HFF-Myc (cell line): ENCODE measurements around the gene LPAR3.

ENCODE experiments used
- DNase-seq: peaks from one replicate; pipeline ENCODE4 v3.0.0-alpha.2; 2011; ENCODE audit warnings: low read depth; ENCODE audit errors: extremely low read depth
- H3K4me3 ChIP-seq: replicated peaks from 2 replicates; pipeline ENCODE4 v1.5.1; 2011; ENCODE audit warnings: low read depth, mild to moderate bottlenecking, control low read depth, low read length
- TF ChIP-seq, protein P1 (sequence below): IDR thresholded peaks from 2 replicates; pipeline ENCODE4 v1.5.1; 2012; ENCODE audit warnings: mild to moderate bottlenecking, low read depth, low read length, control low read depth; ENCODE audit errors: missing control alignments

LPAR3 gene

GRCh38 chr1:84887261-84887934 lies 5.6 kb downstream of the LPAR3 start:
- TF ChIP-seq, protein P1, sequence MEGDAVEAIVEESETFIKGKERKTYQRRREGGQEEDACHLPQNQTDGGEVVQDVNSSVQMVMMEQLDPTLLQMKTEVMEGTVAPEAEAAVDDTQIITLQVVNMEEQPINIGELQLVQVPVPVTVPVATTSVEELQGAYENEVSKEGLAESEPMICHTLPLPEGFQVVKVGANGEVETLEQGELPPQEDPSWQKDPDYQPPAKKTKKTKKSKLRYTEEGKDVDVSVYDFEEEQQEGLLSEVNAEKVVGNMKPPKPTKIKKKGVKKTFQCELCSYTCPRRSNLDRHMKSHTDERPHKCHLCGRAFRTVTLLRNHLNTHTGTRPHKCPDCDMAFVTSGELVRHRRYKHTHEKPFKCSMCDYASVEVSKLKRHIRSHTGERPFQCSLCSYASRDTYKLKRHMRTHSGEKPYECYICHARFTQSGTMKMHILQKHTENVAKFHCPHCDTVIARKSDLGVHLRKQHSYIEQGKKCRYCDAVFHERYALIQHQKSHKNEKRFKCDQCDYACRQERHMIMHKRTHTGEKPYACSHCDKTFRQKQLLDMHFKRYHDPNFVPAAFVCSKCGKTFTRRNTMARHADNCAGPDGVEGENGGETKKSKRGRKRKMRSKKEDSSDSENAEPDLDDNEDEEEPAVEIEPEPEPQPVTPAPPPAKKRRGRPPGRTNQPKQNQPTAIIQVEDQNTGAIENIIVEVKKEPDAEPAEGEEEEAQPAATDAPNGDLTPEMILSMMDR, result no peak
- no peak overlapping the region for H3K4me3 ChIP-seq
- no peak for DNase-seq

GRCh38 chr1:84885469-84885868 lies 7.5 kb downstream of the LPAR3 start:
- DNase-seq, result no peak
- TF ChIP-seq, protein P1, result no peak
- H3K4me3 ChIP-seq, result no peak overlapping the region

DNA sequence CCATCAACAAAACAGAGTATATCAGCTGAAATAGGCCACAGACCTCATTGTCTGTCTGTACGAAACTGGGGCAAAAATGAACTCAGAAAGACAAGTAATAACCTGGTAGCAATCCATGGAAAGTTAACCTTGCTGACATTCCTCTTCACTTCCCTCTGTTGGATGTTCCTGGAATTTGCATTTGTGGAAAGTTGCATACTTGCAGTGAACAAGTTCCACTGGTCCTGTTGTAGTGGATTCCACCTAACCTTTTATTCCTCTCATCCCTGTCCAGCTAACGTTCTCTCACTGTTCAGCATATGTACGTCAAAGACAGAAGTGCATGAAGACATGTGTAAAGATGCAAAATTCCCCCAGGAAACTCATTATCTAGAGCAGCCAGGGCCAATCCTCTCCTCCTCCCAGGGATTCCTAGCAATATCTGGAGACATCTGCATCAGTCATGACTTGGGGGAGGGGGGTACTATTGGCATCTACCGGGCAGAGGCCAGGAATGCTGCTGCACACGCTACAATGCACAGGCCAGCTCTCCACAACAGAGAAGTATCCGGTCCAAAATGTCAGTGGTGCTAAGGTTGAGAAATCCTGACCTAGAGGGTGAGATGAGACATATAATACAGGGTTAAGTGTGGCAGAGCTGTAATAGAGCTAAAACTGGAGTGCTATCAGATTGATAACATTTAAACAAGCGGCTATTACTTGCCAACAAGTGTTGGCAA lies 8.2 kb downstream of the LPAR3 start:
- H3K4me3 ChIP-seq, result no peak overlapping the region
- TF ChIP-seq, protein P1, result no peak
- DNase-seq, result no peak

GRCh38 chr1:84883286-84883685 lies 9.7 kb downstream of the LPAR3 start:
- H3K4me3 ChIP-seq, result no peak overlapping the region
- TF ChIP-seq, protein P1, result no peak
- no peak for DNase-seq

GRCh38 chr1:84877592-84877991 lies 15.4 kb downstream of the LPAR3 start:
- TF ChIP-seq, protein P1, result no peak
- no peak for DNase-seq
- H3K4me3 ChIP-seq, result no peak overlapping the region

- DNase-seq, result no peak
- TF ChIP-seq, protein P1, result no peak
- H3K4me3 ChIP-seq, result no peak overlapping the region
Observed at GRCh38 chr1:84876353-84876752, 16.7 kb downstream of the LPAR3 start.

DNA sequence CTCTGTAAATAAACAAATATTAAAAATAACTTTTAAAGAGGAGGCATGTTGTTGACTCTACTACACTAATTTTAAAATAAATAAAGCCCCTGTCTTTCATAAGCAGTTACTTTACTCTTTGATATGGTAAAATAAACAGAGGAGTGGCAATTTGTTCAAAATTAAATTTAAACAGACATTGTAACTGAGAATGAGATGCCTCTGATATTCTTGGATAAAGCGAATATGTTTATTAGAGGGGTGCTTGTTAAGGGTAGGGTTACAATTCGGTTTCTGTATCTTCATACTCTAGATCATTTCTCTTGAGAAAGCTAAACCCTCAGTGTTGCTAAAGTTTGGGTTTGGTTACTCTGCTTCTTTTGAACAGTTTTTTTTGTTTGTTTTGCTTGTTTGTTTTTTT lies 19.6 kb downstream of the LPAR3 start:
- no peak overlapping the region for H3K4me3 ChIP-seq
- DNase-seq, result no peak
- TF ChIP-seq, protein P1, result no peak
